Hepatocyte (in vitro differentiated cells): ENCODE measurements around the gene MLLT6. TPM values are rescaled to one million over a fixed set of nuclear protein-coding genes. Genes with fewer than 3 reads are reported as not detected.

Experiments
- DNase-seq: peaks from one replicate; pipeline ENCODE4 v3.0.0-alpha.2; 2016; ENCODE audit warnings: low spot score
- H2AFZ ChIP-seq: fragments of 200-600 bp; sonication (generic); 2 replicates; pipeline ENCODE4 v1.6.0; 2016; ENCODE audit warnings: antibody characterized with exemption, mild to moderate bottlenecking
- H3K27ac ChIP-seq: fragments of 200-600 bp; sonication (generic); 2 replicates; pipeline ENCODE4 v1.5.1; 2016; ENCODE audit warnings: mild to moderate bottlenecking
- H3K27me3 ChIP-seq: fragments of 200-600 bp; sonication (generic); 2 replicates; pipeline ENCODE4 v1.6.1; 2016
- H3K36me3 ChIP-seq: fragments of 200-600 bp; sonication (generic); replicated peaks from 2 replicates; pipeline ENCODE4 v1.5.1; 2016; ENCODE audit warnings: low read depth; ENCODE audit not compliant: insufficient read depth
- H3K4me1 ChIP-seq: fragments of 200-600 bp; sonication (generic); 2 replicates; pipeline ENCODE4 v1.5.1; 2016; ENCODE audit warnings: mild to moderate bottlenecking, moderate library complexity; ENCODE audit not compliant: insufficient read depth
- H3K4me2 ChIP-seq: fragments of 200-600 bp; sonication (generic); 2 replicates; pipeline ENCODE4 v1.6.0; 2016
- H3K4me3 ChIP-seq: fragments of 200-600 bp; sonication (generic); 2 replicates; pipeline ENCODE4 v1.5.1; 2016; ENCODE audit warnings: mild to moderate bottlenecking
- H3K79me2 ChIP-seq: fragments of 200-600 bp; sonication (generic); 2 replicates; pipeline ENCODE4 v1.6.0; 2017; ENCODE audit warnings: mild to moderate bottlenecking
- H3K9me2 ChIP-seq: fragments of 200-600 bp; sonication (generic); replicated peaks from 2 replicates; pipeline ENCODE4 v1.6.0; 2017; ENCODE audit warnings: mild to moderate bottlenecking; ENCODE audit not compliant: insufficient read depth
- H3K9me3 ChIP-seq: fragments of 200-600 bp; sonication (generic); 2 replicates; pipeline ENCODE4 v1.5.1; 2016; ENCODE audit warnings: low read depth, mild to moderate bottlenecking
- H4K20me1 ChIP-seq: fragments of 200-600 bp; sonication (generic); 2 replicates; pipeline ENCODE4 v1.6.0; 2016; ENCODE audit warnings: mild to moderate bottlenecking; ENCODE audit not compliant: insufficient read depth, poor library complexity, severe bottlenecking
- CTCF ChIP-seq: fragments of 200-600 bp; sonication (generic); IDR thresholded peaks from 2 replicates; pipeline ENCODE4 v1.5.1; 2016; ENCODE audit warnings: antibody characterized with exemption, mild to moderate bottlenecking; ENCODE audit not compliant: poor library complexity
- EZH2 ChIP-seq: fragments of 200-600 bp; sonication (generic); IDR thresholded peaks from 2 replicates; pipeline ENCODE4 v1.6.1; 2016; ENCODE audit warnings: antibody characterized with exemption, mild to moderate bottlenecking, borderline replicate concordance
- EZH2phosphoT487 ChIP-seq: fragments of 200-600 bp; sonication (generic); IDR thresholded peaks from one replicate; pipeline ENCODE4 v1.6.1; 2018; ENCODE audit warnings: antibody characterized with exemption, mild to moderate bottlenecking, low read depth, moderate library complexity; ENCODE audit not compliant: unreplicated experiment, severe bottlenecking
- WGBS: methylation state at CpG from one replicate; pipeline ENCODE4 v1.1.6; 2016; ENCODE audit warnings: low lambda C conversion rate; ENCODE audit errors: missing lambda C conversion rate; 5-methylcytosine and 5-hydroxymethylcytosine counted together
- polyA plus RNA-seq: library from polyadenylated mRNA; unstranded; fragments of >200 nt; fragmentation: Nextera tagmentation; extraction: Ambion mirVana; gene quantifications from 2 replicates; pipeline ENCODE4 v1.2.1, GENCODE V29; 2016
- total RNA-seq: library from RNA; depleted of rRNA; stranded (reverse); fragments of >200 nt; gene quantifications from 2 replicates; pipeline ENCODE4 v1.2.3, GENCODE V29; 2014

Gene MLLT6
- total and polyA plus RNA-seq, 2 experiments from 2014 or later, result 10.6 to 27.5 TPM

GRCh38 chr17:38747463-38748148 lies 42.5 kb downstream of the MLLT6 start:
- Histone ChIP-seq H3K4me1 (peaks cover 47% of the 10 kb centered on the region), H4K20me1 (peaks cover 36% of the 10 kb centered on the region), H3K36me3 (no peaks in the 10 kb centered on the region), H3K4me3 (peak overlapping the region; percentile 96), H3K9me3 (no peaks in the 10 kb centered on the region), H2AFZ (peak overlapping the region; percentile 86), H3K4me2 (peak overlapping the region; percentile 99), H3K27ac (peak overlapping the region; percentile 97), H3K27me3 (no peaks in the 10 kb centered on the region), H3K9me2 (no peaks in the 10 kb centered on the region), H3K79me2 (peaks cover 54% of the 10 kb centered on the region)
- TF ChIP-seq CTCF (peak; percentile 11), EZH2 (no peak)
- 2% methylated on average over 15 of the region's 64 CpGs for WGBS
- DNase-seq, result peak; percentile 71

DNA sequence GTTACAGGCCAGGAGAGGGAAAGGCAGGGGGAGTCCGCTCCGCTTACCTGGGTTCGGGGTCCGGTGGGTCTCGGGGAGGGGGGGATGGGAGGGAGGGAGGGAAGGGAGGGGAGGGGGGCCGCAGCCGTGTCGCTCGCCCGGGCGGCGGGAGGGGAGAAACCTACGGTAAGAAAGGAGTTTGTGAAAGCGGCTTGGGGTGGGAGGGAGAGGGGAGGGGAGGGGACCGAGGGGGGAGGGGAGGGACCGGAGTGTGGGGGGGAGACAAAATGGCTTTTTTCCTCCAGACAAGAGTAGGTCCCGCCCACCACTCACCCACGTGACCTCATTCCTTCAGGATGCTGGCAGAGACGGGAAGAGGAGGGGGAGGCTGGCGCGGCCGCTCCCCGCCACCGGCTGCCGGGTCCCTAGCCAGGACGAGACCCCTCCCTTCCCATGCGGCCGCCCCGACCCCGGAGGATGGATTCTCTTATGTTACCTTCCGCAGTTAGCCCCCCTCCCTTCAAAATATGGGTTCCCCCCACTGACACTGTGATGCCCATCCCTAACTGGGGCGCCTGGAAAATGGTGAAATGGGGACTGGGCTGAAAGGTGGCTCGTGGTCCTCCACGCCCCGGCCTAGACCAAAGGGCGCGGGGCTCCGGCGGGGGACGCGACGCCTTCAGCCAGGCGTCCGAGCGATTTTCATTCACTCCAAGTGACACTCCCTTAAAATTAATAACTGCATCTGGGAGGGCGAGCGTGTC lies 43.2 kb downstream of the MLLT6 start, which contains the start of gene PCGF2:
Gene PCGF2 (minus strand): TSS at position 188 of the 743 bp plus-strand sequence. CDS start 7,934 bp downstream, outside the sequence.
- Histone ChIP-seq H3K27ac (peak within 1 kb of the TSS; percentile 97), H3K4me2 (peak within 1 kb of the TSS; percentile 99), H3K9me3 (no peaks in the 10 kb centered on the region), H3K4me3 (peak within 1 kb of the TSS; percentile 96), H3K4me1 (peaks cover 42% of the 10 kb centered on the region), H3K36me3 (no peaks in the 10 kb centered on the region), H3K27me3 (no peaks in the 10 kb centered on the region), H3K79me2 (peaks cover 53% of the 10 kb centered on the region), H2AFZ (peak within 1 kb of the TSS; percentile 86), H3K9me2 (no peaks in the 10 kb centered on the region), H4K20me1 (peaks cover 29% of the 10 kb centered on the region)
- DNase-seq, result peak; percentile 96
- TF ChIP-seq EZH2phosphoT487 (no peak), CTCF (no peak), EZH2 (no peak)
- under 1% methylated on average over 22 of the region's 47 CpGs for WGBS

DNA sequence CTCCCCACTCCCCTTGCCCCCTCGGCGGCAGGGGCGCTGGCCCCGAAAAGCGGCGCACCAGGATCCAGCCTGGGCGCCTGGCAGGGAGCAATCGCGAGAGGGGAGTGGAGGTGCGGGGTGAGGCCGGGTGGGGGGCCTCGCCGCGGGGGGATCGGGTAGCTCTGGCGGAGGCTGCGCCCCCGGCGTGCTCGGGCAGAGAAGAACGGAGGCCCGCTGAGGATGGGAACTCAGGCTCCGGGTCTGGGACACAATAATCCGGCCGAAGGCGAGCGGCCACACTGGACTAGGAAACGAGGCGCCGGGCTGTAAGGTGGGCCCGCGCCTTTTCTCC lies 43.8 kb downstream of the MLLT6 start:
- DNase-seq, result no peak
- no peak for TF ChIP-seq EZH2
- no peak for TF ChIP-seq CTCF
- no peak for TF ChIP-seq EZH2phosphoT487
- H3K4me1 ChIP-seq, result peaks cover 42% of the 10 kb centered on the region
- peak overlapping the region; percentile 39 for H2AFZ ChIP-seq
- H3K27me3 ChIP-seq, result no peaks in the 10 kb centered on the region
- no peaks in the 10 kb centered on the region for H3K9me2 ChIP-seq
- H3K9me3 ChIP-seq, result no peaks in the 10 kb centered on the region
- peaks cover 53% of the 10 kb centered on the region for H3K79me2 ChIP-seq
- peaks cover 24% of the 10 kb centered on the region for H4K20me1 ChIP-seq
- peak overlapping the region; percentile 99 for H3K4me2 ChIP-seq
- H3K36me3 ChIP-seq, result no peaks in the 10 kb centered on the region
- H3K27ac ChIP-seq, result peak overlapping the region; percentile 75
- WGBS, result 1% methylated on average over 24 of the region's 32 CpGs
- peak overlapping the region; percentile 56 for H3K4me3 ChIP-seq
